HL-60 (cell line): ENCODE measurements around the gene SLC6A6.

Source experiments
- CTCF ChIP-seq: IDR thresholded peaks from one replicate; pipeline ENCODE4 v1.5.1; 2011; ENCODE audit warnings: low read length, control low read depth, inconsistent platforms; ENCODE audit not compliant: insufficient read depth
- GABPA ChIP-seq: IDR thresholded peaks from 2 replicates; pipeline ENCODE4 v1.6.1; 2012; ENCODE audit warnings: low read depth
- POLR2AphosphoS5 ChIP-seq: IDR thresholded peaks from 2 replicates; pipeline ENCODE4 v1.6.1; 2012; ENCODE audit warnings: low read depth
- REST ChIP-seq: IDR thresholded peaks from 2 replicates; pipeline ENCODE4 v1.6.1; 2012; ENCODE audit warnings: low read depth; ENCODE audit not compliant: insufficient replicate concordance
- SPI1 ChIP-seq: IDR thresholded peaks from 2 replicates; pipeline ENCODE4 v1.6.1; 2012; ENCODE audit warnings: low read depth, mild to moderate bottlenecking, borderline replicate concordance

DNA sequence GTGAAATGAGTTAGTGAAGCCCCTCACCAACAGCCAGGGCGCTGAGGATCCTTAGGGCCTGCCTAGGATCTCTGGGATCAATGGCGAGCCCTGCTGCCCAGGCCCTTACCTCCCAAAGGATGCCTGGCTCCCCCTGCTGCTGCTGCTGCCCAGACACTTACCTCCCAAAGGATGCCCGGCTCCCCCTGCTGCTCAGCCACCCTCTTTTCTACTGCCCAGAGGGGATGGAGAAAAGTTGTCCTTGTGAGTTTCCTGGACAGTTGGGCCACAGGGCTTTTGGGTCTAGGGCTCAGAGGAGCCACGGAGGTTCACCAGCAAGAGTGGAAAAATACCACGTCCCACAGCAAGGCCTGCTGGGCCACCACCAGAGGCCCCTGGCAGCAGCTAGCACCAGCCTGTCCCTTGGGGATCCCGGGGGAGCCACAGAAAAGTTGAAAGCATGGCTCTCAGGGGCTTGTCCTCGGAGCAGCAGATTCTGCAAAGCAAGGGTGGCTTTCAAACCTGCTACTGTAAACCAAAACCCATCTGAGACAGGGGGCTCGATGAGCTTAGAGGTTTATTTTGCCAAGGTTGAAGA is 59.4 kb downstream of the SLC6A6 start:
- TF ChIP-seq CTCF (peak; percentile 45), REST (no peak), POLR2AphosphoS5 (no peak), GABPA (no peak), SPI1 (no peak)
